Measurements from ENCODE around the gene TCF7L1.
A peak's percentile ranks its signal among the peaks of the same experiment; 100 is the strongest.
"Not testable (repeated sequence)": the region's sequence is repeated elsewhere in the genome, so short reads cannot be mapped to it uniquely, and the experiment has no call there.

TCF7L1 gene, protein sequence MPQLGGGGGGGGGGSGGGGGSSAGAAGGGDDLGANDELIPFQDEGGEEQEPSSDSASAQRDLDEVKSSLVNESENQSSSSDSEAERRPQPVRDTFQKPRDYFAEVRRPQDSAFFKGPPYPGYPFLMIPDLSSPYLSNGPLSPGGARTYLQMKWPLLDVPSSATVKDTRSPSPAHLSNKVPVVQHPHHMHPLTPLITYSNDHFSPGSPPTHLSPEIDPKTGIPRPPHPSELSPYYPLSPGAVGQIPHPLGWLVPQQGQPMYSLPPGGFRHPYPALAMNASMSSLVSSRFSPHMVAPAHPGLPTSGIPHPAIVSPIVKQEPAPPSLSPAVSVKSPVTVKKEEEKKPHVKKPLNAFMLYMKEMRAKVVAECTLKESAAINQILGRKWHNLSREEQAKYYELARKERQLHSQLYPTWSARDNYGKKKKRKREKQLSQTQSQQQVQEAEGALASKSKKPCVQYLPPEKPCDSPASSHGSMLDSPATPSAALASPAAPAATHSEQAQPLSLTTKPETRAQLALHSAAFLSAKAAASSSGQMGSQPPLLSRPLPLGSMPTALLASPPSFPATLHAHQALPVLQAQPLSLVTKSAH

DNA sequence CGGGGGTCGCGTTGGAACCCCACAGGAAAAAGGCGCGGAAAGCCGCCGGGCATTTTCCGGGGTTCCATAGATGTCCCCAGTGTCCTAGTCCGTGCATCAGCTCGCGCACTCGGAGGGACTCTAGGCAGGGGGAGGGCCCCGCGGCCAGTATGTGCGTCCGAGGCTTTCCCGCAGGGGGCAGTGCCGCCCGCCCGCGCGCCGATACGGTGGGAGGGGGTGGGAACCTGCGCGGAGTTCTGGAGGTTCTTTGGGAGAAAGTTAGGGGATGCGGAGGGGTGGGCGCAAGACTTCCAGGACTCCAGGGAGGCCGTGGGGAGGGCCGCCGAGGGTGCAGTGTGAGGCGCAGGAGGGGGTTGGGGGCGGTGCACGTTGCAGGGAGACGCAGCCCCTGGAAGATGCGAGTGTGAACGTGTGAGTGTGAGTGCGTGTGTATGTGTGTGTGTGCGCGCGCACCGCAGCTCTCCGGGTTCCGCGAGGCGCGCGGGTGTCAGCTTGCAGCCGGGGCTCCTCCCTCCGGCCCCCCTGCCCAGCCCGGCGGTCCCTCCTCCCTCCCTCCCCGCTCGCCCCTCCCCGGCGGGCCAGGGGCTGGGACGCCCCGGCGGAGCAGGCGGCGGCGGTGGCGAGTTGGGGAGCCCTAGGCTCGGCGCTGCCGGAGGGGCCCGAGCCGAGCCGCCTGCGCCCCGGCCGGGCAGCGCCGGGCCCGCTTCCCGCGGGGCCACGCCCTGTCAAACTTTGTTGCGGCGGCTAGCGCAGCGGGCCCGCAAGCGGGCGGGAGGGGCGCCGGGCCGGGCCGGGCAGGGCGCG, at the start of gene TCF7L1:
Gene TCF7L1, plus strand, starts transcription at position 559 of the 804 bp plus-strand sequence. CDS start 293 bp downstream, outside the sequence.
- no peak for FAIRE-seq

DNA sequence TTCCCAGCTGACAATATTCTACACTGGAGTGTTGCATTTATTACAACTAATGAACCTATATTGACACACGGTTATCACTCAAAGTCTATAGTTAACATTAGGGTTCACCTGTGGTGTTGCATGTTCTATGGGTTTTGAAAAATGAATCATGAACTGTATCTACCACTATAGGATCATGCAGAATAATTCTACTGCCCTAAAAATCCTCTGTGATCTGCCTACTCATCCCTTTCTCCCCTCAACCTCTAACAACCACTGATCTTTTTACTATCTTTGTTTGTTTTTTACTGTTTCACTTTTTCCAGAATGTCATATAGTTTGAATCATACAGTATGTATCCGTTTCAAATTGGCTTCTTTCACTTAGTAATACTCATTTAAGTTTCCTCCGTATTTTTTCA, 47.6 kb upstream of the TCF7L1 start:
- no peak for FAIRE-seq

DNA sequence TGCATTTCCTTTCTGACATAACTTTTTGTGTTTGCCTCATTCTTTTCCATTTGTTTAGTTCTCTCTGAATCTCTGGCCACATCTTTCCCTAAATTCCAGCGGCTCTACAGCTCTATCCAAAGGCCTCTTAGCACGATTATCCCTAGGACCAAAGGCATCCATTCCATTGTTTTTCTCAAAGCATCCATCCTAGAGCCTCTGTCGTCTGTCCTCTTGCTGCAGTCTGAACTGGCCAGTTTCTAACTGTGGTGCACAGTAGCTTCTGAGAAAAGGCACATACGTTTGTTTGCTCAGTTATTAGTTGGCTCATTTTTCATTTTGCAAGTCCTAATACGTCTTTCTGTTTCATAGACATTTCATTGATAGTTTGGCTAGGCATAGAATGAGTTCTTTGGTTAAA, 45.7 kb upstream of the TCF7L1 start:
- FAIRE-seq, result no peak

DNA sequence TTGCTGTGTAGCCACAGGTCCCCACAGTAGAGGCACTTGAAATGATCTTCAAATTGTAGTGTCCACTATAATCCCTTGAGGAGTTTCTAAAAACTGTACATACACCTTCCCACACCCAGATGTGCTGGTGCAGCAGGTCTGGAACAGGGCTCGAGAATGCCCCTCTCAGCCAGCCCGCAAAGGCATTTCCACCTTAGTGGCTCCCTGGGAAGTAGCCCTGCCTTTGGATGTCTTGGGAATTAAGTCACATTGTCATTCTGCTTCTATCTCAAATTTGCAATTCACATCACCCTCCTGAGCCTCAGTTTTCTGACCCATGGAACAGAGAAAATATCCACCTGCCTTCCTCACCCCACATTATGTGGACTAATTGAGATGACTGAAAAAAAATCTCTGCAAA, 44.3 kb upstream of the TCF7L1 start:
- FAIRE-seq, result no peak

DNA sequence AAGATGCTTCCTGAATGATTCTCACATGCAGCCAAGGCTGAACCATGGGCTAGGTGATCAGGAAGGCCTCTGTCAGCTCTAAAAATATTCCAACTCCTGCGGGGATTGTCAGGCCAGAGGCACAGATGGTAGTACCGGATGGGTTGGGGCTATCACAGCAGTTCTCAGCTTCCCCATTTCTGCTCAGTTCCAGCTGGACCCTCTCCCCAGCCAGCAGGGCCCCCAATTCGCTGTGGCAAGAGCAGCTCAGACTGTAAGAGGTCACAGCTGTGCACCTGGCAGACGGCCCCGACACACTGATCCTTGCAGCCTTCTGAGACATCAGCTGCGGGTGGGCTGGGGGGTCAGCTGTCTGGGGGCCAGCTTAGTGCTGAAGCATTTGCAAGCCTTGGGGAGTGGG, 43.6 kb upstream of the TCF7L1 start:
- FAIRE-seq, result no peak

DNA sequence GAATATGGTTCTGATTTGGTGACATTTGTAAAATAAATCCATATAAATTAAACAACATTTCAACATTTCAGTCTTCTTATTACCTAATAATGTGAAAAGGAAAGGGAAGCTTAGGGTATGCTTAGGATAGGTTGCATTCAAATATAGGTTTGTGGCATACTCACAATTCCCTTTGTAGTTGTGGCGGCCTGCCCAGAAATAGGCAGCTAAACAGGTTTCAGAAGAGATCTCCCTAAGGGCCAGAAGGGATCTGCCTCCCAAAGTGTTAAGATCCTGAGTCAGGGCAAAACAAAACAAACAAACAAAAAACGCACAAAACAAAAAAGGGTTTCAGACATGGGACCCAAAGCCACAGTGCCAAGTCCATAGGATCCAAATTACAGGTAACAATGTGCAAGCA, 41.4 kb upstream of the TCF7L1 start:
- FAIRE-seq, result no peak

DNA sequence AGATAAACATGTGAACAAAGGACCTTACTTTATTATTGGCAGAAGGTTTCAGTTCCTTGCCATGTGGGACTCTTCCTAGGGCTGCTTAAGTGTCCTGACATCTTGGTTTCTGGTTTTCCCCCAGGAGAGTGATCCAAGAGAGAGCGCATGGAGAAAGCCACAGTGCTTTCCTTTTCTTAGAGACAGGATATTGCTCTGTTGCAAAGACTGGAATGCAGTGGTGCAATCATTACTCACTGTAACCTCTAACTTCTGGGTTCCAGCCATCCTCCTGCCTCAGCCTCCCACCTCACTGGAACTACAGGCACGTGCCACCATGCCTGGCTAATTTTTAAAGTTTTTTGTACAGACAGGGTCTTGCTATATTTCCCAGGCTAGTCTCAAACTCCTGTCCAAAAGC, 38.1 kb upstream of the TCF7L1 start:
- FAIRE-seq, result no peak

DNA sequence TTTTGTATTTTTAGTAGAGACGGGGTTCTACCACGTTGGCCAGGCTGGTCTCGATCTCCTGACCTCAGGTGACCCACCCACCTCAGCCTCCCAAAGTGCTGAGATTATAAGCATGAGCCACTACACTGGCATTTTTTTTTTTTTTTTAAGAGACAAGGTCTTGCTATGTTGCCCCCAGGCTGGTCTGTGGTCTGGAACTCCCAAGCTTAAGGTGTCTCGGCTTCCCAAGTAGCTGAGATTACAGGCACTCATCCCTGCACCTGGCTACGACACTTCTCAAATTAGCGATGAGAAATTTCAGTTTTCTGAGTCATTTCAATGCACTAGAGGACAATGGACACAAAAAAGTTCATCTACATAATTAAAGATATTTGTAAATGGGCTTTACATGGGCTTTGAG, 36.6 kb upstream of the TCF7L1 start:
- no peak for FAIRE-seq

DNA sequence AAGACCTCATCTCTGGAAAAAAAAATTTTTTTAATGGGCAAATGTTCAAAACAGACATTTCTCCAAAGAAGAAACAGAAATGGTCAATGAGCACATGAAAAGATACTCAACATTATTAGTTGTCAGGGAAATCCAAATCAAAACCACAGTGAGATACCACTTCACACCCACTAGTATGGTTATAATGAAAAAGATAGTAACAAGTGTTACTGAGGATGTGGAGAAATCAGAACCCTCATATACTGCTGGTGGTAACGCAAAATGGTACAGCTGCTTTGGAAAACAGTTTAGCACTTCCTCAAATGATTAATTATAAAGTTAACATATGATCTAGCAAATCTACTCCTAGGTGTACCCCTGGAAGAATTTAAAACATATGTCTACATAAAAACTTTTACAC, 29.0 kb upstream of the TCF7L1 start:
- no peak for FAIRE-seq

DNA sequence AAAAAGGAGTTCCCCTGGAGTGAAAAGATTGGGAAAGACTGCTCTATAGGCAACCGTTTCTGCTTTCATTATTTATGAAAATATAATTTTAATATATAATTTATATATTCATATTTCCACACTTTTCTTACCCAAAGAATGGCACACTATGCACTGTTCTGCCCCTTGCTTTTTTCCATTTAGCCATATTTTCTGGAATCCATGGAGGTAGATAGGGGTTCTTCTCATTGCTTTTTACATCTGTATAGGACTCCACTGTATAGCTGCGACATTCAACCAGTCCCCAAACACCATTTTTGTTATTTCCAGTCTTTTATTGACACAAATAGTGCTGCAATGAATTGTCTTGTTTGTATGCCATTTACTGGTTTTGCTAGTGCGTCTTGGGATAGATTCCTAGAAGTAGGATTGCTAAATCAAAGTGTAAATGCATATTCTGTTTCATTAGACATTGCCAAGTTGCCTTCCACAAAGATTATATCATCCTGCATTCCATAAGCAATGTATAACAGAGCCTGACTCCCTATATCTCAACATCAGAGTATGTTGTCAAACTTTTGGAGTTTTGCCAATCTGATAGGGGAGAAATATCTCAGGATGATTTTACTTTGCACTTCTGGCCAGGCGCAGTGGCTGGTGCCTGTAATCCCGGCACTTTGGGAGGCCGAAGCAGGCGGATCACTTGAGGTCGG, 26.6 kb upstream of the TCF7L1 start:
- no peak for FAIRE-seq

DNA sequence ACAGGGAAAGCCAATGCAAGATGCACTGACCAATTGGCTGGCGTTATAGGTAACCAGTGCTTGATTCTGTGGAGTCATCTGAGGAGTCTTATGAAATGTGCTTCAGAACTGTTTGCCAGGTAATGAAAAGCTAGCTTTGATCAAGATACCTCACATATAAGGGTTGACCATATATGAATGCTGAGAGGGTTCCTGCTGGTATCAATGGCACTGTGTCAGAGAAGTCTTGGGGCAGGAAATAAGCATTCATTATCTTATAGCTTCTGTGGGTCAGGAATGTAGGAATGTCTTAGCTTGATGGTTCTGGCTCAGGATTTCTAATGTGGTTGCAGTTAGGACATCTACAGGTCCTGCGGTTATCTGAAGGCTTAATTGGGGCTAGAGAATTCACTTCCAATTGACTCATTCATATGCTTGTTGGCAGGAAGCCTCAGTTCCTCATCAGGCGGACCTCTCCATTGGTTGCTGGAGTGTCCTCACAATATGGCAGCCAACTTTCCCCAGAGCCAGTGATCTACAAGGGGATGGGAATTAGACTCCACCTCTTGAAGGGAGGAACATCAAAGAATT, 22.1 kb upstream of the TCF7L1 start:
- FAIRE-seq, result no peak

DNA sequence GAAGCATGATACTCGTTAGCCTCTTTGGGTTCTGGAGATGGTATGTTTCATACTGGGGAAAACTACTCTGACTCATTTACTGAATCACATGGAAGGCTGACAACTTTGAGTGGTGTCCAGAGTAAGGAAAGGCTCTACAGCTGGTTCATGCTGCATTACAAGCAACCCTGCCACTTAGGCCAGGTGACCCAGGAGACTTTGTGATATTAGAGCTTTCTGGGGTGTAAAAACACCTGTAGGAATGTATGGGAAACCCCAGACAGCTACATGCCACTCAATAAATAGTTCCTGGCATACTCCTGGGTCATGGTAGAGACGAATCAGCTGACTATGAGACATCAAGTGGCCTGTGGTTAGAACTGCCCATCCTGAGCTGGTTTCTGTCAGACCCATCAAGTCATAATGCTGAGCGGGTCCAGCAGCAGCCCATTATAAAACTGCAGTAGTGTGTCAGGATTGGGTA, 21.3 kb upstream of the TCF7L1 start:
- no peak for FAIRE-seq

DNA sequence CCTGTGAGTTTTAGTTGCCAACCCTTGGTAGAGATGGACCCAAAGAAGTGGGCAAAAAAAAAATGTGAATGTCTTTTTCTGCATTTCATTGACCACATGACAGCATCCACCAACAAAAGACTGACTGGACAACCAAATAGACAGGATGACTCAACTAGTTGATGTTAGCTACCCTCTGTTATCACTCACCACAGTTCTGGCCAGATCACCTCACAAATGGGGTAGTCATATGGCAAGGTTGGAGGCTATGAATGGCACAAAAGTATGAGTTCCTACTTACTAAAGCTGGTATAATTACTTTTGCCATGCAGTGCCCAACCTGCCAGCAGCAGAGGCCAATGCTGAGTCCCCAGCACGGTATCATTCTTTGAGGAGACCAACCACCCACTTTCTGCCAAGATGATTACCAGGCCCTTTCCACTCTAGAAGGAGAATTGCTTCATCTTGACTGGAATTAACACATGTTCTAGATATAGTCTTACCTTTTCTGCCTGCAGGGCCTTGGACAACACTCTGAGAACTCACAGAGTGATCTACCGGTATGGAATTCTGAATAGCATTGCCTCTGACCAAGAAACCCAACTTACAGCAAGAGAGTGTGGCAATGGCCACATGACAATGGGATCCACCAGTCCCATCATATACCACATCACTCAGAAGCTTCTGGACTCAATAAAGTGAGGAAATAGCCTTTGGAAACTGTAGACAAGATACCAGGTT, 20.1 kb upstream of the TCF7L1 start:
- no peak for FAIRE-seq

DNA sequence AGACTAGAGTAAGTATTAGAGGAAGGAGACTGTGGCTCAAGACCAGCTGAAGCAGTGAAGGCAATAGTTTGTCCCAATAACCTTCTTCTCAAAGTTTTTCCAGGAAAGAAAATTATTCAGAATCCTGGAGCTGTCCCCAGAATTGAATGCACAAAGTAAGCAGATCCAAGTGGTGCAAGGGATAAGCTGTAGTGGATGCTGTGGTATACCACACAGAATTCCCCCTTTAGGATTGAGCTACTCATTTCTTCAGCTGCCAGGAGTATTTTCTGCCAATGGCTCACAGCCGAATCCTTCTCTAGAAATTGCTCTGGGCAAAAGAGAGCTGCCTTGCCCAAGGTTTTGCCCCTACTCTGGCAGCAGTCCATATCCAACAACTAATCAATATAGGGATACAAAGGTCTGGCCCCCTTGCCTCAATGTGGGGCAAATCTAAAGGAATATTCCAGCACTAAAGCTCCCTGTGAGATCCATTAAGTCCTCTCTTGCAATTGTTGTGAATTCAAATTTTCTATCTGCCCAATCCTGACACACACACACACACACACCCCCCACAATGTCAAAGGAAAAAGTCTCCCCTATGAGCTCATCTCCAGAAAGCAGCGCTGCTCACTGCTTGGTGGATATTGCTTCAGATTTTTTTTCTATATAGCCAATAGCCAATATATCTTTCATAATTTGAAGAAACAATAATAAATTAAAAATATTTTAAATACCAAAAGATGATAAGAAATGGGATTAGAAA, 18.4 kb upstream of the TCF7L1 start:
- FAIRE-seq, result no peak

DNA sequence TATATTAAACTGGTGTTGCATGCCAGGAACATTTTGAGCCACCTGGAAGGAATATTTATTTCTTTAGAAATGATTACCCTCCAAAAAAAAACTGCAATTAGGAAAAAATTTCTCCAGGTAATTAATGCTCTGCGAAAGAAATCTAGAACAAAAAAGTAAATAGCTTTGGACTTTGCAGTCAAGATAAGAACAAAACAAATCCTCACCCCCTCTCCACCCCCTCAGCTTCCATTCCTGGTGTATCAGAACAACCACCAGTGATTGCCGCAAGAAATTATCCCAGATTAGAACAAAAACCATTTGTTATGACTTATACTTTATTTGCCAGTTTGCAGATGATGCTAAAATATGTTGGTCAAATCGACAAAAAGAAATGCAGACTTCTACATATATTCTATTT, 17.0 kb upstream of the TCF7L1 start:
- FAIRE-seq, result no peak

DNA sequence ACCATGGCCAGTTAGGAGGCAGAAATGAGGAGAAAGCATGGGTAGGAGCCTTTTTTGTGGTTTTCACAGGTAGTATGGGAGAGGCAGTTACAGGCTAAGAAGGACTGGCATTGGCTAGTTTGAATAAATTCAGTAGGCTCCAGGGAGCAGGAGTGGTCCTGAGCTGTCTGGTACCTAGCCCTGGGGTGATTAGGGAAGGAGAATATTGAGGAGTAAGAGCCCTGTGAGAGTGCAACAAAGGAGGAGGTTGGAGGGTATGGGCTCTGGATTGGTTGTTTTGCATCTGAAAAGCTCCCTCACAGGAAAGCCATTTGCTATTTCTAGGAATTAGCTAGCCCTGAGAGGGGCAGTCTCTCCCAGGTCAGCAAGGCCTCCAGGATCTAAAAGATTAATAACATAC, 13.3 kb upstream of the TCF7L1 start:
- FAIRE-seq, result no peak

DNA sequence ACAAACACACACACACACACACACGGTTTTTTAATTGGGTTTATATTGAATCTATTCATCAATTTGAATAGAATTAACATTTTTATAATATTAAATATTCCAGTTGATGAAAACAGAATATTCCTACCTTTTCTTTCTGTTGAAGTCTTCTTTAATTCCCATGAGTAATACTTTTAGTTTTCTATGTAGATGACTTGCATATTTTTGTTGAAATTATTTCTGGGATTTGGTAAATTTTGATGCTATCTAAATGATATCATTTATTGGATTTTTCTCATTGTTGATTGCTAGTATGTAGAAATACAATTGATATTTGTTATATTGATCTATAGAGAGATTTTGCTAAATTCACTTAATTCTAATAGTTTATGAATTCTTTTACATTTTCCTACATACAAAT, 12.8 kb upstream of the TCF7L1 start:
- FAIRE-seq, result peak; percentile 58

DNA sequence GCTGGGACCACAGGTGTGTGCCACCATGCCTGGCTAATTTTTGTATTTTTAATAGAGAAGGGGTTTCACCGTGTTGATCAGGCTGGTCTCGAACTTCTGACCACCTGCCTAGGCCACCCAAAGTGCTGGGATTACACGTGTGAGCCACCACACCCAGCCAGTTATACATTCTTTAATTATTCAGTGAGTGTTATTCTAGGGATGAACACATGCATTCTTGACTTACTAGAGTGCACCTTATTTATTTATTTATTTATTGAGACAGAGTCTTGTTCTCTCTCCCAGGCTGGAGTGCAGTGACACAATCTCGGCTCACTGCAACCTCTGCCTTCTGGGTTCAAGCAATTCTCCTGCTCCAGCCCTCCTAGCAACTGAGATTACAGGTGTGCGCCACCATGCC, 6.7 kb upstream of the TCF7L1 start:
- FAIRE-seq, result not testable (repeated sequence)

DNA sequence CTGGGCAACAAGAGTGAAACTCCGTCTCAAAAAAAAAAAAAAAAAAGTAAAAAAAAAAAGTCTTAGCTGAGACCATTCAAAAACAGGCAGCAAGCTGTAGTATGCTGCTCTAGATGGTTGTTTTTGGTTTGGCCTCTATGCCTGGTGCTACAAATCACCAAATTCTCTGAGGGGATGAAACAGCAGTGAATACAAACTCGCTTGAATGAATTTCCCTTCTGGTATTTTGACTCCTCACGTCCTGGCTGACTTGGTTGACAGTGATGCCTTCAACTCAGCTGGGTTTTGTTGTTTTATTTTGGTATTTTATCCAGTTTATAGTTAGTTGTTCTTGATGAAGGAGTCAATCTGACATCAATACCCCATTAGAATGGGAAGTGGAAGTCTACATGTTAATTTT, 3.3 kb upstream of the TCF7L1 start:
- no peak for FAIRE-seq

DNA sequence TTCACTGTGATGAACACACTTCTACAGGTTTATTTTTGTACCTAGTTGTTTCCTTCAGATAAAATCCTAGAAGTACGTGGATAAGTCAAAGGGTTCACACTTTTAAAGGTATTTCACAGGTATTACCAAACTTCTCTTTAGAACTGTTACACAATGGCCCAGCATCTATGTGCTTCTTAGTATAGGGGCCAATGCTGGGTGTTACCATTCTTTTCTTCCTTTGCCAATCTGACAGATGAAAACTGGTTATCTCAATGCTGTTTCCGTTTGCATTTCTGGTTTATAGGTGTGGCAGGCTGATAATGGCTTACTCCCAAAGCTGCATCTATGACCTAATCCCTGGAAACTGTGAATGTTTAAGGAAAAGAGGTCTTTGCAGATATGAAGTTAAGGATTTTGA, 2.8 kb upstream of the TCF7L1 start:
- FAIRE-seq, result no peak

DNA sequence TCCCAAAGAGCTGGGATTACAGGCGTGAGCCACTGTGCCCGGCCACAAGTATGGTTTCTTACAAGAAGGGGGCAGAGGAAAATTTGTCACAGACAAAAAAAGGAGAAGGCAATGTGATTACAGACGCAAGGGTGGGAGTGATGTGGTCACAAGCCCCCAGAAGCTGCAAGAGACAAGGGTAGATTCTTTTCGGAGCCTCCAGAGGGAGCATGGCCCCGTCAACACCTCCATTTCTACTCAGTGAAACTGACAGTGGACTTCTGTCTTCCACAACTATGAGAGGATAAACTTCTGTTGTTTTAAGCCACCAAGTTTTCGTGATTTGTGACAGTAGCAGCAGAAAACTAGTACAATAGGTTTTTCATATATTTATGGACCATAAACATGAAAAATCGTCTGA, 2.1 kb upstream of the TCF7L1 start:
- FAIRE-seq, result peak; percentile 42
